Mucosa of rectum (tissue), 2 donors: Measurements from ENCODE around the gene OTUD7B.
"Not testable (repeated sequence)": the region's sequence is repeated elsewhere in the genome, so short reads cannot be mapped to it uniquely, and the experiment has no call there.

Experiments used
- H3K27ac ChIP-seq, 2 donors: one replicate each; pipeline ENCODE4 v1.7.0; 2013; ENCODE audit warnings: inconsistent platforms in 2 of 2, low read depth in 2 of 2, low read length in 2 of 2
- H3K27me3 ChIP-seq, 2 donors: one replicate each; pipeline ENCODE4 v1.7.0; 2013; ENCODE audit warnings: low read length in 2 of 2; ENCODE audit not compliant: control insufficient read depth in 2 of 2, insufficient read depth in 2 of 2
- H3K36me3 ChIP-seq, 2 donors: one replicate each; pipeline ENCODE4 v1.7.0; 2013; ENCODE audit warnings: low read length in 2 of 2; ENCODE audit not compliant: control insufficient read depth in 2 of 2, insufficient read depth in 2 of 2
- H3K4me1 ChIP-seq, 2 donors: one replicate each; pipeline ENCODE4 v1.7.0; 2013; ENCODE audit warnings: low read length in 2 of 2, mild to moderate bottlenecking in 1 of 2; ENCODE audit not compliant: control insufficient read depth in 2 of 2, insufficient read depth in 2 of 2
- H3K4me3 ChIP-seq, 2 donors: one replicate each; pipeline ENCODE4 v1.7.0; 2013; ENCODE audit warnings: low read length in 2 of 2
- H3K9ac ChIP-seq, 2 donors: one replicate each; pipeline ENCODE4 v1.7.0; 2013; ENCODE audit warnings: low read length in 2 of 2, low read depth in 1 of 2, mild to moderate bottlenecking in 1 of 2
- H3K9me3 ChIP-seq, 2 donors: one replicate each; pipeline ENCODE4 v1.7.0; 2013; ENCODE audit warnings: low read length in 2 of 2; ENCODE audit not compliant: control insufficient read depth in 2 of 2
- donor health status: healthy.
- donor health status: Normal muscosa, but diverticular disease.

Gene OTUD7B

DNA sequence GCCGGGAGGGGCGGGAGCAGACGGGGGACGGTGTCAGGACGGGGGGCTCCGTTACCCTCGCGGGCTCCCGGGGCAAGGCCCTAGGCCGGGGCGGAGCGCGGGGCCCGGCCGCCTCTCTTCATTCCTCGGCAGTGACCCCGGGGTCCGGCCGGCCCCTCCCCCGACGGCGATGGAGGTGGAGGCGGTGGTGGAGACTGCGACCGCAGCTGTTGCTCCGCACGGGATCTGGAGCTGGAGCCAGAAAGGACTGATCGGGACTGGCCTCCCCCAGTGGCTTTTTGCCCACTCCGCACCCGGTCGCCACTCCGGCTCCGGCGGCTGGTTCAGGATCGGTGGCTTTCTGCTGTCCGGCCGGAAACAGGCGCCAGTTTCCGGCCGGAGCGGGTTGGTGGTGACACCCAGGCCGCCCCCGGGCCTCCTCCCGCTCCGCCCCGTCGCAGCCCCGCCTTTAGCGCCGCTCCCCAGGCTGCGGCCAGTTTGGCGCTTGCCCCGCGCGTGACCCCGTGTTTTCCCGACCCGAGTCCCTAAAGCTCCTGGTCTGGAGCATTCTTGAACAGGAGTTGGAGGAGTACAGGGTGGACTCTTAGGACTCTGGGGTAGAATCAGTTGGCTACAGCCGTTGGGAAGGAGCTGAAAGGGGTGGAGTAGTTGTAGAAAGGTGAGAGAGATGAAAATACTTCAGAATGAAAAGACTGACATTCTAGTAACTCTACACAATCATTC lies at the start of gene OTUD7B:
Gene OTUD7B (minus strand): TSS at position 334 of the 723 bp plus-strand sequence. CDS start 33,216 bp downstream, outside the sequence.
- Histone ChIP-seq H3K36me3 (peaks cover 0 to 3% of the 10 kb centered on the region in 2 donors), H3K4me3 (peak within 1 kb of the TSS; percentile 91 to 96), H3K9me3 (no peaks in the 10 kb centered on the region), H3K9ac (peak within 1 kb of the TSS; percentile 90 to 98), H3K27me3 (no peaks in the 10 kb centered on the region), H3K4me1 (peaks cover 8 to 20% of the 10 kb centered on the region in 2 donors), H3K27ac (peak within 1 kb of the TSS; percentile 88 to 94)

DNA sequence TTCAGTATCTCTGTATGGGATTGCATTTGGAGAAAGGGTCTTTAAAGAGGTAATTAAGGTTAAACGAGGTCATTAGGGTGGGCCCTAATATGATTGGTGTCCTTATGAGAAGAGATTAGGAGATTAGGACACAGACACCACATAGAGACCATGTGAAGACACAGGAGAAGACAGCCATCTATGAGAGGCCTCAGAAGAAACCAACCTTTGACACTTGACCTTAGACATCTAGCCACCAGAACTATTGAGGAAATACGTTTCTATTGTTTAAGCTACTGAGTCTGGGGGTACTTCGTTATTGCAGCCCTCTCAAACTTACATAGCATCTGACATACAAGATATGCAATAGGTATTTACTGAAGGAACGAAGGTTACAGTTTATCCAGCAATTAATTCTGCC lies 49.7 kb upstream of the OTUD7B start:
- no peaks in the 10 kb centered on the region for H3K36me3 ChIP-seq
- H3K27ac ChIP-seq = no peak overlapping the region
- no peak overlapping the region for H3K9ac ChIP-seq

DNA sequence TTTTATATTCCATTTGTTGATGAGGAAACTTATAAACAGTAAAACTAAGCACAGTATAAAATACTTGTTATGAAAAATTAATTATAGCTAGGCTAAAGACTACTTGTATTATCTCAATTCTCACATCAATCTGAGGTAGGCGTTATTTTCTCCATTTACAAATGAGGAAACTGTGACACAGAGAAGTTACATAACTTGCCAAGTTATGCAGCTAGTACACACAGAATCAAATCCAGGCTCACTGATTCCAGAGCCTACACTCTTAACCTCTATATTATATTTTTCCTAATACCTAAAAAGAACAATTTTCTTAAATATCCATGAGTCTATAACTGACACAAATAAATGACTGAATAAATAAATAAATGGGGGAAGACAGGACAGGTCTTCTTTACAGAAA lies 45.9 kb upstream of the OTUD7B start:
- Histone ChIP-seq H3K4me1 (no peaks in the 10 kb centered on the region), H3K27ac (no peak overlapping the region), H3K9ac (no peak overlapping the region), H3K36me3 (no peaks in the 10 kb centered on the region), H3K4me3 (no peak overlapping the region), H3K9me3 (no peaks in the 10 kb centered on the region), H3K27me3 (no peaks in the 10 kb centered on the region)

More for the DNA sequence above, 49.7 kb upstream of the OTUD7B start:
- Histone ChIP-seq H3K27me3 (no peaks in the 10 kb centered on the region), H3K4me3 (no peak overlapping the region), H3K9me3 (no peaks in the 10 kb centered on the region), H3K4me1 (peaks cover 0 to 2% of the 10 kb centered on the region in 2 donors)

DNA sequence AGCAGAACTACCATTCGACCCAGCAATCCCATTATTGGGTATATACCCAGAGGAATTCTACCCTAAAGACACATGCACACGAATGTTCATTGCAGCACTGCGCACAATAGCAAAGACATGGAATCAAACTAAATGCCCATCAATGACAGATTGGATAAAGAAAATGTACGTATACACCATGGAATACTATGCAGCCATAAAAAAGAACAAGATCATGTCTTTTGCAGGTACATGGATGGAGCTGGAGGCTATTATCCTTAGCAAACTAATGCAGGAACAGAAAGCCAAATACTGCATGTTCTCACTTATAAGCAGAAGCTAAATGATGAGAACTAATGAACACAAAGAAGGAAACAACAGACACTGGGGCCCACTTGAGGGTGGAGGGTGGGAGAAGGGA lies 45.0 kb upstream of the OTUD7B start:
- not testable (repeated sequence) for H3K4me1 ChIP-seq, H3K36me3 ChIP-seq, H3K27me3 ChIP-seq, H3K9me3 ChIP-seq, H3K27ac ChIP-seq, H3K9ac ChIP-seq, H3K4me3 ChIP-seq

DNA sequence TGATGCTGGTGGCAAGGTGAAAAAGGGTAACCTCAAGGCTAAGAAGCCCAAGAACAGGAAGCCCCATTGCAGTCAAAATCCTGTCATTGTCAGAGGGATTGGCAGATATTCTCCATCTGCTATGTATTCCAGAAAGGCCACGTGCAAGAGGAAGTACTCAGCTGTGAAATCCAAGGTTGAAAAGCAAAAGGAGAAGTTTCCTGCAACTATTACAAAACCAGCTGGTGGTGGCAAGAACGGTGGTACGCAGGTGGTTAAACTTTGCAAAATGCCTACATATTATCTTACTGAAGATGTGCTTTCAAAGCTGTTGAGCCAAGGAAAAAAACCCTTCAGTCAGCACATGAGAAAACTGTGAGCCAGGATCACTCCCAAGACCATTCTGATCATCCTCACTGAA lies 43.4 kb upstream of the OTUD7B start:
- no peak overlapping the region for H3K9ac ChIP-seq
- H3K4me3 ChIP-seq = no peak overlapping the region
- H3K27me3 ChIP-seq = no peaks in the 10 kb centered on the region
- H3K4me1 ChIP-seq = no peaks in the 10 kb centered on the region
- no peaks in the 10 kb centered on the region for H3K36me3 ChIP-seq
- H3K9me3 ChIP-seq = no peaks in the 10 kb centered on the region
- H3K27ac ChIP-seq = no peak overlapping the region

DNA sequence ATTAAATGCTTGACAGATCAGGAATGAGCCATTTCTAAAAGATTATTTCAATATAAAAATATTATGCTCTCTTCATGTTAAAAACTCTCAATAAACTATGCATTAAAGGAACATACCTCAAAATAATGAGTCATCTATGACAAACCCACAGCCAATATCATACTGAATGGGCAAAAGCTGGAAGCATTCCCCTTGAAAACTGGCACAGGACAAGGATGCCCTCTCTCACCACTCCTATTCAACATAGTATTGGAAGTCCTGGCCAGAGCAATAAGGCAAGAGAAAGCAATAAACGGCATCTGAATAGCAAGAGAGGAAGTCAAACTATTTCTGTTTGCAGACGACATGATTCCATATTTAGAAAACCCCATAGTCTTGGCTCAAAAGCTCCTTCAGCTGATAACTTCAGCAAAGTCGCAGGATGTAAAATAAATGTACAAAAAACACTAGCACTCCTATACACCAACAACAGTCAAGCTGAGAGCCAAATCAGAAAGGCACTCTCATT lies 41.4 kb upstream of the OTUD7B start:
- not testable (repeated sequence) for H3K4me3 ChIP-seq, H3K9me3 ChIP-seq, H3K9ac ChIP-seq, H3K4me1 ChIP-seq, H3K27ac ChIP-seq, H3K36me3 ChIP-seq, H3K27me3 ChIP-seq

DNA sequence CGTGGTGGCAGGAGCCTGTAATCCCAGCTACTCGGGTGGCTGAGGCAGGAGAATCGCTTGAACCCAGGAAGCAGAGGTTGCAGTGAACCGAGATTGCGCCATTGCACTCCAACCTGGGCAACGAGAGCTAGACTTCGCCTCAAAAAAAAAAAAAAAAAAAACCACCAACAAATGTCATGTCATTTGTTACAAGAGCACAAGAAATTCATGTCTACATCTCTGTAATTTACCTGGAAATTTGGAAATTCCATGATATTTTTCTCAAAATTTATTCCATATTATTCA lies 40.5 kb upstream of the OTUD7B start:
- H3K27me3 ChIP-seq = no peaks in the 10 kb centered on the region
- H3K27ac ChIP-seq = no peak overlapping the region
- H3K9me3 ChIP-seq = no peaks in the 10 kb centered on the region
- H3K9ac ChIP-seq = no peak overlapping the region
- H3K36me3 ChIP-seq = no peaks in the 10 kb centered on the region
- H3K4me3 ChIP-seq = no peak overlapping the region
- H3K4me1 ChIP-seq = no peaks in the 10 kb centered on the region

DNA sequence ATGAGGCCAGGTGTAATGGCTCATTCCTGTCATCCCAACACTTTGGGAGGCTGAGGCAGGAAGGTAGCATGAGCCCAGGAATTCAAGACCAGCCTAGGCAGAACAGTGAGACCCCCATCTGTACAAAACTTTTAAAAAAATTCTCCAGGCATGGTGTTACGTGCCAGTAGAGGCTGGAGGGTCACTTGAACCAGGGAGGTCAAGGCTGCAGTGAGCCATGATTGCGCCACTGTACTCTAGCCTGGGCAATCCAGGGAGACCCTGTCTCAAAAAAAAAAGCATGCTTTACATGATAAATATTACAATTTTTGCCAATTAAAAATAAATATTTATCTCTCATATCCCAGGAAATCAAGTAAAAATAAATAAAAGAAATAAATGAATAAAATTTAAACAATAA lies 39.4 kb upstream of the OTUD7B start:
- Histone ChIP-seq H3K4me3 (no peak overlapping the region), H3K9me3 (no peaks in the 10 kb centered on the region), H3K27ac (no peak overlapping the region), H3K9ac (no peak overlapping the region), H3K4me1 (no peaks in the 10 kb centered on the region), H3K36me3 (no peaks in the 10 kb centered on the region), H3K27me3 (no peaks in the 10 kb centered on the region)

DNA sequence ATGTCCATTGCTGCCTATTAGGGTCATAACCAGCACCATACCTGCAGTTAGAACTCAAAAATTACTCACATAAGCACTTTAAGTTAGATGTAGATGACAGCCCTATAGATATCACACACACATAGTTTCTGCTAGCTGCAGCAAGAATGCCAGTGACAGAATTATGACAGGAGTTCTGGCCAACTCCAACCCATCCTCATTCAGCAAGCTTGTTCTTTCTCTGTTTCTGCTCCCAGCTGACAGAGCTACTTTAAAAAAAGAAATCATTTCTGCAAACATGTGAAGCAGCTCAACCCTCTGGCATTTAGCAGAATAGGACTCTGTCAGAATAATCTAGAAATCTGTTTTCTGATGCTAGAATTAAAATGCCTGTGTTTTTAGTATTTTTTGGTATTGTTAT lies 23.8 kb upstream of the OTUD7B start:
- Histone ChIP-seq H3K36me3 (no peaks in the 10 kb centered on the region), H3K27me3 (no peaks in the 10 kb centered on the region), H3K4me3 (no peak overlapping the region), H3K9ac (no peak overlapping the region), H3K4me1 (no peaks in the 10 kb centered on the region), H3K27ac (no peak overlapping the region), H3K9me3 (no peaks in the 10 kb centered on the region)

DNA sequence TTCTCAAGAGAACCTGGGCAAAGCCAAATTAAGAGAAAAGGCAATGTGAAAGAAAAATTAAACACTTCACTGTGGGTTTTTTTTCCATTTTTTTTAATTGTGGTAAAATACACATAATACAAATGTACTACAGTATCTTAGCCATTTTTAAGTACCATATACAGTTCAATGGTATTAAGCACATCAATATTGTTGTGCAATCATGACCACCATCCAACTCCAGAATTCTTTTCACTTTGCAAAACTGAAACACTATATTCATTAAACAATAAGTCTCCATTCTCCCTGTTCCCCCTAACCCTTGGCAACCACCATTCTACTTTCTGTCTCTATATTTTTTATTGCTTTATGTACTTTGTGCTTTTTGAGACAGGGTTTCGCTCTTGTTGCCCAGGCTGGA lies 17.8 kb upstream of the OTUD7B start:
- no peak overlapping the region for H3K9ac ChIP-seq
- H3K27me3 ChIP-seq = no peaks in the 10 kb centered on the region
- H3K4me3 ChIP-seq = no peak overlapping the region
- no peak overlapping the region for H3K27ac ChIP-seq
- H3K36me3 ChIP-seq = no peaks in the 10 kb centered on the region
- H3K9me3 ChIP-seq = no peaks in the 10 kb centered on the region
- no peaks in the 10 kb centered on the region for H3K4me1 ChIP-seq
